PC-3 (cell line): Measurements from ENCODE around the gene TMEM62.

Source experiments
- CTCF ChIP-seq: fragments of 300-600 bp; sonication (generic); conservative IDR thresholded peaks from 2 replicates; pipeline ENCODE4 v1.5.1; 2017; ENCODE audit warnings: antibody characterized with exemption, low read depth, mild to moderate bottlenecking, low read length
- EZH2phosphoT487 ChIP-seq: fragments of 300-600 bp; sonication (generic); IDR thresholded peaks from 2 replicates; pipeline ENCODE4 v1.6.1; 2018; ENCODE audit warnings: mild to moderate bottlenecking, antibody characterized with exemption, low read length, borderline replicate concordance

GRCh38 chr15:43204016-43204901, 70.9 kb downstream of the TMEM62 start:
- TF ChIP-seq CTCF (peak; percentile 92), EZH2phosphoT487 (no peak)
